ENCODE results near the gene ABCF1.

GRCh38 chr6:30564114-30564513 is 7.1 kb upstream of the ABCF1 start:
- TF ChIP-seq CTCF (IDR thresholded peaks at IDR 0.05; ENCODE audit: low read depth, low read length) (no peak), POLR2A (IDR thresholded peaks at IDR 0.05; ENCODE audit: extremely low read depth, insufficient read length) (no peak), MYC (IDR thresholded peaks at IDR 0.05; ENCODE audit: low read depth, low read length) (no peak)

Measured in NB4 (cell line).